DOHH2 (cell line): ENCODE measurements around the gene TGM2.

Source experiments
- H3F3A ChIP-seq: fragments of 200-600 bp; sonication (generic), shearing (Covaris generic); 2 replicates; pipeline ENCODE4 v1.6.0; 2016; ENCODE audit warnings: antibody characterized with exemption, mild to moderate bottlenecking; ENCODE audit not compliant: control insufficient read depth, insufficient read depth
- H3K27ac ChIP-seq: fragments of 200-600 bp; sonication (generic); 2 replicates; pipeline ENCODE4 v1.5.1; 2014; ENCODE audit warnings: low read depth, mild to moderate bottlenecking, low read length, moderate library complexity
- H3K27me3 ChIP-seq: fragments of 200-600 bp; sonication (generic); 2 replicates; pipeline ENCODE4 v1.6.1; 2014; ENCODE audit warnings: mild to moderate bottlenecking, low read length, mixed read lengths; ENCODE audit not compliant: control insufficient read depth
- H3K36me3 ChIP-seq: fragments of 200-600 bp; sonication (generic); 2 replicates; pipeline ENCODE4 v1.6.1; 2014; ENCODE audit warnings: mild to moderate bottlenecking, low read length, moderate library complexity, mixed read lengths; ENCODE audit not compliant: control insufficient read depth
- H3K4me1 ChIP-seq: fragments of 200-600 bp; sonication (generic); 2 replicates; pipeline ENCODE4 v1.6.1; 2014; ENCODE audit warnings: mild to moderate bottlenecking, low read length, mixed read lengths; ENCODE audit not compliant: control insufficient read depth
- H3K4me2 ChIP-seq: fragments of 200-600 bp; sonication (generic); 2 replicates; pipeline ENCODE4 v1.6.0; 2014; ENCODE audit warnings: mild to moderate bottlenecking, low read length, moderate library complexity
- H3K4me3 ChIP-seq: fragments of 200-600 bp; sonication (generic); 2 replicates; pipeline ENCODE4 v1.5.1; 2014; ENCODE audit warnings: mild to moderate bottlenecking, low read length, mixed read lengths
- H3K79me2 ChIP-seq: fragments of 200-600 bp; sonication (generic); 2 replicates; pipeline ENCODE4 v1.6.1; 2014; ENCODE audit warnings: mild to moderate bottlenecking, low read length, mixed read lengths; ENCODE audit not compliant: control insufficient read depth
- H3K9me2 ChIP-seq: fragments of 200-600 bp; sonication (generic); replicated peaks from 2 replicates; pipeline ENCODE4 v1.6.1; 2014; ENCODE audit warnings: mild to moderate bottlenecking, low read length, mixed read lengths; ENCODE audit not compliant: control insufficient read depth
- H3K9me3 ChIP-seq: fragments of 200-600 bp; sonication (generic); 2 replicates; pipeline ENCODE4 v1.6.1; 2014; ENCODE audit warnings: antibody characterized with exemption, low read length, mixed read lengths; ENCODE audit not compliant: control insufficient read depth, insufficient read depth
- H4K20me1 ChIP-seq: fragments of 200-600 bp; sonication (generic); 2 replicates; pipeline ENCODE4 v1.6.0; 2014; ENCODE audit warnings: low read depth, mild to moderate bottlenecking, antibody characterized with exemption, low read length, moderate library complexity; ENCODE audit not compliant: control insufficient read depth, insufficient read depth
- CTCF ChIP-seq: fragments of 200-600 bp; sonication (generic); IDR thresholded peaks from one replicate; pipeline ENCODE4 v1.5.1; 2014; ENCODE audit warnings: antibody characterized with exemption, mild to moderate bottlenecking, low read depth, low read length; ENCODE audit not compliant: poor library complexity, severe bottlenecking
- EZH2phosphoT487 ChIP-seq: fragments of 200-600 bp; sonication (generic); IDR thresholded peaks from 2 replicates; pipeline ENCODE4 v1.6.1; 2017; ENCODE audit warnings: borderline replicate concordance, mild to moderate bottlenecking, antibody characterized with exemption, low read length, moderate library complexity, mixed read lengths

Gene TGM2

DNA sequence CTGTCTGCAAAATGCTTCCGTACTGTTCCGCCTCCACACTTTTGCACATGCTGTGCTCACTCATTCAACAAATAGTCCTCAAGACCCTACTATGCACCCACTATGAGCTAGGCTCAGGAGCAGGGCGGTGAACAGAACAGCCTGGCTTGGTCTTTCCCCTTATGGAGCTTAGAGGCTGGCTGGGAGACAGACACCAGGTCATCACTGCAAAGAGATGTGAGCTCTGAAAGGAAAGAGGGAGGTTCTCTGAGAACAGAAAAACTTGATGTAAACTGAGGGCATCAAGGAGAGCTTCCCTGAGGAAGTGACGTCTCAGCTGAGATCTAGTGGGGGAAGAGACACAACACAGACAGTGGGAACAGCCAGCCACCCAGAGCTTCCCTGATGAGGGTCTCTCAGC is 31.0 kb upstream of the TGM2 start:
- no peak for TF ChIP-seq EZH2phosphoT487
- TF ChIP-seq CTCF: no peak
- Histone ChIP-seq H4K20me1 (no peaks in the 10 kb centered on the region), H3K27me3 (no peaks in the 10 kb centered on the region), H3F3A (no peaks in the 10 kb centered on the region), H3K9me3 (no peaks in the 10 kb centered on the region), H3K4me3 (no peak overlapping the region), H3K79me2 (no peaks in the 10 kb centered on the region), H3K36me3 (no peaks in the 10 kb centered on the region), H3K4me2 (no peak overlapping the region), H3K4me1 (no peaks in the 10 kb centered on the region), H3K27ac (no peak overlapping the region), H3K9me2 (no peaks in the 10 kb centered on the region)

DNA sequence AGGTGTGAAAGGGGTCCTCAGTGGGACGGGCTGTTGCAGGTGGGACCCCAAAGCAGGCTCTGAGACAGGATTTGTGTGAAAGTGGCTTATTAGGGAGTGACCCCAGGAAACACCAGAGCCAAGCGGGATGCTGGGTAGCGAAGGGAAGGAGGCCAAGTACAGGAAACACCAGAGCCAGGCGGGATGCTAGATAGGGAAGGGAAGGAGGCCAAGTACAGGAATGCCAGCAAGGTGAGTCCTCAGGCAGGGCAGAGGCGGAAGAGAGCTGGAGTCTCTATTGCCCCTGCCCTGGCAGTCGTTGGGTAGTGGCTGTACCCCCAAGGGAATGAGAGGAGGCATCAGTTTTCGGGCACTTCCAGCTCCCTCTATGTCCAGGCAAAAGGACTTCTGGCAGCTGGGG is 30.5 kb upstream of the TGM2 start:
- H3K27me3 ChIP-seq: no peaks in the 10 kb centered on the region
- no peaks in the 10 kb centered on the region for H3K9me3 ChIP-seq
- no peak overlapping the region for H3K27ac ChIP-seq
- H3K36me3 ChIP-seq: no peaks in the 10 kb centered on the region
- no peak overlapping the region for H3K4me3 ChIP-seq
- no peaks in the 10 kb centered on the region for H4K20me1 ChIP-seq
- TF ChIP-seq EZH2phosphoT487: no peak
- no peak for TF ChIP-seq CTCF
- H3F3A ChIP-seq: no peaks in the 10 kb centered on the region
- no peak overlapping the region for H3K4me2 ChIP-seq
- no peaks in the 10 kb centered on the region for H3K9me2 ChIP-seq
- H3K79me2 ChIP-seq: no peaks in the 10 kb centered on the region
- H3K4me1 ChIP-seq: no peaks in the 10 kb centered on the region

DNA sequence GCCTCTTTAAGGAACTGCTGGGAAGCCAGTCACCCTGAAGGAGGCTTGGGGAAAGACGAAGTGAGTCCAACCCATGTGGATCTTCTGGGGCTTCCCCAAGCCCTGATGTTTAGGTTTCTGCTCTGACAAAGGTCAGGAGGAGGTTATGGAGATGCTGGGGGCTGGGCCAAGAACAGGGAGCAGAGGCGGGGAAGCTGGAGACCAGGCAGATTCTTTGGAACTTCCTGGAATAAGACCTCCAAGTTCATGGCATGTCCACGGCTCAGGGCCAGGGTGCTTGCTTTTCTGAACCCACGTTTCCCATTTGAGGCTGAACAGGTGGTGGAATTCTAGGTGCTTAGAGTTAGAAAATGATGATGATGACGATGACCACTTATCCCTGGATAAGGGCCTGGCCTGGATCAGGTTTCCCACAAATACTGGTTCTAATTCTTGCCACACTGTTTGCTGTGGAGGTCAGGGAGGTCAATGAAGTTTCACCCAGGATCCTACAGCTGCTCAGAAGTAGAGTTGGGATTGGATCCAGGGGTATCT is 30.0 kb upstream of the TGM2 start:
- H3K79me2 ChIP-seq: no peaks in the 10 kb centered on the region
- TF ChIP-seq CTCF (no peak), EZH2phosphoT487 (no peak)

More for the DNA sequence above, 30.0 kb upstream of the TGM2 start:
- H3K27ac ChIP-seq: no peak overlapping the region
- no peaks in the 10 kb centered on the region for H3K36me3 ChIP-seq
- no peaks in the 10 kb centered on the region for H3K9me2 ChIP-seq
- no peaks in the 10 kb centered on the region for H4K20me1 ChIP-seq
- H3K4me3 ChIP-seq: no peak overlapping the region
- no peak overlapping the region for H3K4me2 ChIP-seq
- H3K27me3 ChIP-seq: no peaks in the 10 kb centered on the region
- H3F3A ChIP-seq: no peaks in the 10 kb centered on the region
- H3K4me1 ChIP-seq: no peaks in the 10 kb centered on the region
- H3K9me3 ChIP-seq: no peaks in the 10 kb centered on the region
